Head of caudate nucleus (tissue), 42 donors: Measurements from ENCODE around the gene INSYN2B.
A peak's percentile ranks its signal among the peaks of the same experiment; 100 is the strongest.
"Not testable (repeated sequence)": the region's sequence is repeated elsewhere in the genome, so short reads cannot be mapped to it uniquely, and the experiment has no call there.

ENCODE experiments used
- DNase-seq, 42 donors: peaks; one replicate each; pipeline versions ENCODE4 v3.0.0 to v3.0.0-alpha.2; 2020 to 2021; ENCODE audit warnings: mixed read lengths in 7 of 42
- intact Hi-C: fragments of 100-400 bp; cut with DNase I; formaldehyde crosslinking; loops from one replicate; pipeline ENCODE4 v1.15.0; 2022

The INSYN2B gene

DNA sequence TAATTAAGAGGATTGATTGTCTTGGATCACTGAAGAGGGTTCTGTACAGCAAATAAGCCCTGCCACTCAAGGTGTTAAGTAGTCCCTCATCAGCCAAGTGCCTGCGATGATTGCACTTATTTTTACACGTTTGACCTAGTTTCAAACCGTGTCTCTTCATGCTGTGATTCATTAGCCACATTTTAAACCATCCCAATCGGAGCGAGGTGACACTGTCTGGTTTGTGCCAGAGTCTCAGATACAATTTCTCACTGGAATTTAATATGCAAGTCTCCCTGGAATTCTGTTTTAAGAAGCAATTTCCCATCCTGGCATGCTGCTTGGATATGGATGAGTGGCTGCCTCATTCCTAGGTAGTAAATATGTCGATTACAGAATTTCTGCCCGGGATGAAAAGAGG is 1.6 kb downstream of the INSYN2B start:
- DNase-seq = peak in 24 of 42 donors; percentile 9 to 71 (median 30)
- intact Hi-C loops = no loop called here

GRCh38 chr5:169974121-169974770 is 6.0 kb downstream of the INSYN2B start:
- intact Hi-C loops = no loop called here
- no peak for DNase-seq

DNA sequence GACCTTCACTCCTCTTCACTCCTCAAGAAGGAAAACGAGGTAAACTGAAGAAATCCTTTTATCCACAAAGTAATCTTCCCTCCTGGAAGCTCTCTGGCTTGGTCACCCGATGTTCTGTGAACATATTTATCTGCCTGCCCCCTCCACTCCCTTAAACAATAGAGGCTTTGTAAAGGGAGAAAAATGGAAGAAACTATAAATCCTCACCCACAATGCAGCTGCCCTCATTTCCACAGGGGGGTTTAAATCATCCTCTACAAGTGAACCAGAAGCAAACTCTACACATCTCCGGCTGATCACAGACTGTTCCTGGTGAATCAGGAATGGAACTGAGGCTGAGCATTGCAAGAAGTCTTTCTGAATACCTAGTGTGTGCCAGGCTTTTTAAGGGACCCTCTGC is 7.2 kb downstream of the INSYN2B start:
- peak in 2 of 42 donors; percentile 3 to 45 for DNase-seq
- intact Hi-C loops = no loop called here

- DNase-seq = no peak
These were observed 8.5 kb downstream of the INSYN2B start for GRCh38 chr5:169971780-169972179.

GRCh38 chr5:169970911-169971765 is 9.2 kb downstream of the INSYN2B start:
- intact Hi-C loops = no loop called here
- DNase-seq = peak in 3 of 42 donors; percentile 9 to 49 (median 33)

More at GRCh38 chr5:169971780-169972179, 8.5 kb downstream of the INSYN2B start:
- intact Hi-C loops = no loop called here

GRCh38 chr5:169970339-169970738 is 10.0 kb downstream of the INSYN2B start:
- intact Hi-C loops = no loop called here
- no peak for DNase-seq

DNA sequence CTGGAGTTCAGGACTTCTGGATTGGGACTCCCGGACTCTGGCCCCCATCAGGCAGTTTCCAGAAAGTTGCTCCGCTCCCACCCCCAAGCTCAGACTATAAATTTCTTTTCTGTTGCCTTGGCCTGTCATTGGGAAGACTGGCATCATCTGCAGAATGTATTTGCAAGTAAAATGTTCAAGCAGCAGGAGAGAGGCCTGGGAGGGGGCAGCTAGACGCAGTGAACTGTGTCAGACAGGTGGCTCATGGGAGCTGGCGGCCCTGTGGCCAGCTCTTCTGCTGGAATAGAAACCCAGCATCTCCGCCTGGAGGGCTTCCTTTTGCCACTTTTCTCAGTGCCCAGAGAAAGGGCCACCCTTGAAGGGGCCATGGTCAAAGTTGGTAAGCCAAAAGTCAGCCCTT is 16.0 kb downstream of the INSYN2B start:
- intact Hi-C loops = no loop called here

GRCh38 chr5:169960659-169961058 is 19.6 kb downstream of the INSYN2B start:
- intact Hi-C loops = no loop called here
- DNase-seq = no peak

More for the DNA sequence above, 16.0 kb downstream of the INSYN2B start:
- no peak for DNase-seq

- DNase-seq = no peak
- intact Hi-C loops = no loop called here
These were observed 22.0 kb downstream of the INSYN2B start for GRCh38 chr5:169958278-169958677.

DNA sequence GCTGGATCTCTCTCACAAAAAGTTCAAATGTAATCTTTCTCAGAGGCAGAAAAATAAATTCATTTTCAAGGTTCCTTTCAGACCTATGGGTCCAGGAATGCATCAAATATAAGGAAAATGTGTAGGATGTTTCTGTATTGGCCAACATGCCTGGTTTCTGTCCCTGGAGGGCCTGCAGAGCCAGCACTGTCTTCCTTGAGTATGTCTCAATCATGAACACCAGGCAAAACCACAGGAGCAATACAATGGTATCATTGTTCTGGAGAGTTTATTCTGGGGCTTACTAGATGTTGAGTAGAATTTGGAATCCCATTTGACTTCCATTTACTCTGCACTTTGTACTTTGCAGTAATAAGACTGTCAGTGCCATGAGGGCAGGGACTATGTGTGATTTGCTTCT is 23.5 kb downstream of the INSYN2B start:
- peak in 1 of 42 donors; percentile 20 for DNase-seq
- intact Hi-C loops = no loop called here

GRCh38 chr5:169956126-169956525 is 24.2 kb downstream of the INSYN2B start:
- intact Hi-C loops = no loop called here
- DNase-seq = no peak

- no peak for DNase-seq
- intact Hi-C loops = no loop called here
These were observed 25.5 kb downstream of the INSYN2B start for GRCh38 chr5:169954786-169955185.

- DNase-seq, intact Hi-C loops: not testable (repeated sequence)
These were observed 27.1 kb downstream of the INSYN2B start for GRCh38 chr5:169953196-169953595.

GRCh38 chr5:169950333-169950732 is 30.0 kb downstream of the INSYN2B start:
- intact Hi-C loops = no loop called here
- DNase-seq = no peak

GRCh38 chr5:169946743-169947295 is 33.5 kb downstream of the INSYN2B start:
- no peak for DNase-seq
- intact Hi-C loops = no loop called here

GRCh38 chr5:169945831-169946261 is 34.4 kb downstream of the INSYN2B start:
- peak; percentile 15 to 85 (median 58) for DNase-seq
- intact Hi-C loops = no loop called here

- intact Hi-C loops = no loop called here
- DNase-seq = peak in 1 of 42 donors; percentile 44
These were observed 35.2 kb downstream of the INSYN2B start for GRCh38 chr5:169944922-169945680.

- intact Hi-C loops = no loop called here
- DNase-seq = no peak
These were observed 36.2 kb downstream of the INSYN2B start for GRCh38 chr5:169944115-169944514.

GRCh38 chr5:169943026-169943425 is 37.3 kb downstream of the INSYN2B start:
- intact Hi-C loops = no loop called here
- DNase-seq = no peak
